ENCODE results near the gene PHF10.
A peak's percentile ranks its signal among the peaks of the same experiment; 100 is the strongest.
"Not testable (repeated sequence)": the region's sequence is repeated elsewhere in the genome, so short reads cannot be mapped to it uniquely, and the experiment has no call there.

Gene PHF10

DNA sequence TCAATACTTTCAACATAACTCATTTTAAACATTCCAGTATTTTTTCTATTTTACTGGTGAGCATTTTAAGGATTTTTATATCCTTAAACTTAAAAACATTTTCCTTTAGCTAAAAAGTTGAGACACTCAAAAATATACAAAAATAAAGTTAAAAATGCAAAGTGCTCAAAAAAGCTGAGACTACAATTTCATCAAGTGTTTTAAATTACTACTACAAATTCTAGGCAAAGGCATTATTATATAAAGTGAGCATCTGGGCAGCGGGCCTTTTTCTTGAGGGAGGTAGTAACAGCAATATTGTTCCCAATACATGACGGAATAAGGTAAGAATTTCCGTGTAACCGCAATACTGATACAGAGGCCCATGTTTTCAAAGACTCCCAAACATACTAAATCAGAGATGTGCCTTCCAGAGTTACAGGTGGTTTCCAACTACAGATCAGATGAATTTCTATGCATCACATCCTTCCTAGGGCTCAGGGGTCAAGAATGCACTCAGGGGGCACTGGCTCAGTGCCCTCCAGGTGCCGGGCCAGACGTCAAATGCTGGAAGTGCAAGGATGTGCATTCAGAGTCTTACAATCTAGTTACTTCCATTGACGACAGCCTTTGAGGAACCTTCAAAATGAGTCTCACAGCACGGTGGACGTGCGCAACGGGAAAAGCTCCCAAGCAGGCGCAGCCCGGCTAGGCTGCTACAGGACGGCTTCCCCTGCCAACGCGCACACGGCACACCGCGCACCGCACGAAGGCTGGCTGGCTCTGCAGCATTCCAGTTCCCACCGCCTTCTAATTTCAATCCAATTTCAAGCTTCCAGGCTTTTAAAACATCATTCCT, 1.7 kb downstream of the PHF10 start:
- DNase-seq, result no peak

GRCh38 chr6:169720207-169720855, 4.0 kb downstream of the PHF10 start:
- DNase-seq, result no peak

DNA sequence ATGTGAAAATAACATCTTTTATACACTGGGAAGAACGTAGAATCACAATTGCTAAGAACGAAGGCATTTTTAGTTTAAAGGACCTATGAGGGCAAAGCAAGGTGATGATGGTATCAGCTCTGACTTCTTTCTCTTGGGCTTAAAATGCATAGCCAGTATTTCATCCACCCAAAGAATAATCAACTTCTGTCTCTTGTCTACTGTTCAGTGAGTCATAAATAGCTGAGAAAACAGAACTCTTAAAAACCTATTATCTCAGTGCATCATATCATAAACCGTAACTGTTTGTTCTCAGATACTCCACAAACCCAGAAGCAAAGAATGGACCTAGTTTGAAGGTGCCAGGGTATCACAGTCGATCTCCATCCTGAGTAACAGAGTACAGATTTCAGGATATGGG, 5.2 kb downstream of the PHF10 start:
- DNase-seq, result no peak

DNA sequence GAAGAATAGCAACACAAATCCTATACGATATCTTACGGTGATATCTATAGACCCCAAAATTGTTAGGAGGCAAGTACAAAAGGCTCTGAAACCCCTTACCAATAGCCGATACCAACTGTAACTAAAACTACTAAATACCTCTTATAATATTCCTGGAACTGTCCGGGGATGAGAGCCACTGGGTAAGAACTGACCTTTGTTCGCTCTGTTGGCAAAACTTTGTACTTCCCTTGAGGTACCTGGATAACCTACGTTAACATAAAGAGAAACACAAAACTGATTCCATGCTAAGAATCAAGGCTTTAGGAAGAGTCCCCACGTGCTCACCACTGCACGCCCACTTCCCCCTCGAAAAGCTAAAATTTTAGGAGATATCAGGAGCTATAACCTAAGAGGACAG, 9.7 kb downstream of the PHF10 start:
- DNase-seq, result no peak

GRCh38 chr6:169714178-169714577, 10.1 kb downstream of the PHF10 start:
- no peak for DNase-seq

DNA sequence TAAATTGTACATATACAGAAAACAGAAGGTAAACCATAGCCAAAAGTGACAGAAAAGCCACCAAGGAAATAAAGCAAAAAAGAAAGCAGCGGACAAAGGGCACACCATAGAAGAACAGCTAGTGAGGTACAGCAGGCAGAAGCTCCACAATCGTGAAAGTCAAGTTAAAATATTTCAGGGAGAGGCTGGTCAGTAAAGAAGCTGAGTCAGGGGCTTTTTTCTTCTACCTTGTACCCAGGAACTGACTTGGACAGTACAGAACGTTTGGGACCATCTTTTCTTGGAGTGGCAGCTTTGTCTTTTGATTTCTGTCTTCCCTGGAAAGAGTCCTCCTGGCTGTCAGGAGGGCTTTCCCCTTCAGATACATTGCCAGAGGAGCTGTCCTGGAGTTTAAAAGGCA, 14.3 kb downstream of the PHF10 start:
- DNase-seq, result no peak

DNA sequence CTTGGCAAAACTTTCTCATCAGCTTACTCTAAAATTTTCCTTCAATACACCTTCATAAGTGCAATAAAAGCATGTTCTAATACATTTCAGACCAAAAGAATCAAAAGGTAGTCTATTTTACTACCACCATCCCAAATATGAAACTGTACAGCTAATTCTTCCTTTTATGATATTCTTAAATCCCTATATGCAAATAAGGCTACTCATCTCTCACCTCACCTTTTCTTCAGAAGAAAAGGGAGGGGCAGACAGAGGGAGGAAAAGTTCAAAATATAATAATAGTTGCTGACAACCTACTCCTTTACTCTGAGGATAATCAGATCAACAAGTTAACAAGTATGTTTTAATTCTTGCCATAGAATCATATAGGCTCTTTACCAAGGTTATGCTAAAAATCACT, 15.0 kb downstream of the PHF10 start:
- DNase-seq, result no peak

- no peak for DNase-seq
Observed at GRCh38 chr6:169707772-169708171, 16.5 kb downstream of the PHF10 start.

- no peak for DNase-seq
Observed at GRCh38 chr6:169702840-169703246, 21.5 kb downstream of the PHF10 start.

DNA sequence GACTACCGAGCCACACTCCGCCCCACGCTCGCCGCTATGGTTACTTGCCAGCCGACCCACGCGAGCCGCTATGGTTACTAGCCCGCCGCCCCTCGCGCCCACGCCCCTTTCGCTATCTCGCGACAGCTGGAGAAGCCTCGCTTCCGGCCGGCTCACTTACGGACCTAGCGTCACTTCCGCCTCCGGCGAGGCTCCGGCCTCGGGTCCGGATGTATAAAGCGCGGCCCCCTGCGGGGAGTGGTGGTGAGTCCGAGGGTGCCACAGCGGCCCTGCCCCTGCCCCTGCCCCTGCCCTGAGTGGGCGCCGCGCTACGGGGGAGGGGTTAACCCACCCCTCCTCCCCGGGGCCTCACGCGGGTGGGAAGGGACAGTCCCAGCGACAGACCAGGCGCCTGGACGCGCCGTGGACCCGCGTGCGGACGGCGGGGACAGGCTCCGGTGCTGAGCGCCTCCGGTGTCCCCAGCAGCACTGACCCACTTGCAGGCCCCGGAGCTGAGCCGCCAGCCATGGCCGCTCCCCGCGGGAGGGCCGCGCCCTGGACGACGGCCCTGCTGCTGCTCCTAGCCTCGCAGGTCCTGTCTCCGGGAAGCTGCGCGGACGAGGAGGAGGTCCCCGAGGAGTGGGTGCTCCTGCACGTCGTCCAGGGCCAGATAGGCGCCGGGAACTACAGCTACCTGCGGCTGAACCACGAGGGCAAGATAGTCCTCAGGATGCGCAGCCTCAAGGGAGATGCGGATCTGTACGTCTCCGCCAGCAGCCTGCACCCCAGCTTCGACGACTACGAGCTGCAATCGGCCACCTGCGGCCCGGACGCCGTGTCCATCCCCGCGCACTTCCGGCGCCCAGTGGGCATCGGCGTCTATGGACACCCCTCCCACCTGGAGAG, 22.1 kb downstream of the PHF10 start, which contains the start of the genes C6orf120 and WDR27:
C6orf120 (plus strand) TSS at position 173 of the 886 bp plus-strand sequence; CDS start at position 507, 334 bp downstream.
WDR27 (minus strand) TSS at position 76 of the 886 bp plus-strand sequence. CDS start 13,024 bp downstream, outside the sequence.
- DNase-seq, result peak; percentile 88

GRCh38 chr6:169701311-169701953, 22.9 kb downstream of the PHF10 start:
- DNase-seq, result no peak

DNA sequence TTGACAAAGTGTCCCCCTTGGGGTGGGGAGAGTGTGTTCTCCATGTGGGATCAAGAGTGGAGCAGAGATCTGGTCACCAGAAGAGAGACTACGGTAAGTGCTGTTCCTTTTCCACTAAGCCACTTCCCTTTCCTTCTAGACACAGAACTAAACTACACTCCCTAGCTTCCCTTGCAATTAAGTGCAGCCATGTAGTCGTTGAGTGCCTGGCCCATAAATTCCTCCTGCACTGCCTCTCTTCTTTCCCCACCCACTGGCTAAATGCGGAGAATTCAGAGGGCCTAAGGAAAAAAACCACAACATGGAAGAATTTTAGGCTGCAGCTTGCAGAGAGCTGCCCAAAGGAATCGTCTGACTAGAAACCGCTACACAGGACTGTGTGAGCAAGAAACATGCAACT, 24.0 kb downstream of the PHF10 start:
- DNase-seq, result no peak

- not testable (repeated sequence) for DNase-seq
Observed at GRCh38 chr6:169697115-169697514, 27.2 kb downstream of the PHF10 start.

DNA sequence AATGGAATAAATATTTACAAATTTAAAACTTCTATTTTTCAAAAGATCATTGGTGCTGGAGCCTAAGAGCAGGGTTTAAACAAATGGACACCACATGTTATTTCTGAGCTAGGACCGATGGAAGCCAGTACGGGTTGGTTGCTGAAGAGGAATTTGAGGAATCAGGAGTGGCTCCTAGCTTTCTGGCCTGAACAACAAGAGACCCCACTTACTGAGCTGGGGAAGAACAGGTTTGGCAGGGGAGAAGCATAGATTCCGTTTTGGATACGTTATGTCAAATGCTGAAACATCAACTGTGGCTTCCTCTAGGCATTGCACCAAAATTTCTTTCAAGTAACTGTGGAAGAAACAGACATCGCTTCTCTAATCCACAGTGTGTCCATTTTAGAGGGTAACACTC, 29.2 kb downstream of the PHF10 start:
- no peak for DNase-seq

DNA sequence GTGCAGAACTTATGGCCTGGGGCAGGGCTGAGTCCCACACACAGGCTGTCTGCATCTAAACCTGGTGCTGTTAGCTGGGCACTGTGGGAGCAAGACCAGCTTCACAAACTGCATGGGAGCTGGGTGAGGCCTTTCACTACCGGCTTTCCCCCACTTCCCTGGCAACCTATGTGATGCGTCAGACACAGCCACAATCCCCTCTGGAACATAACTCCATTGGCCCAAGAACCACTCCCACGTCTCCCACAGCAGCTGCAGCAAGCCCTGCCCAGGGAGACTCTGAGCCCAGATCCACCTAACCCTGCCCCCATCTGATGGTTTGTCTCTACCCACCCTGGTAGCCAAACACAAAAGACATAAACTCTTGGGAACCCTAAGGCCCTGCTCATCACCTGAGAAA, 31.8 kb downstream of the PHF10 start:
- DNase-seq, result no peak

- DNase-seq, result no peak
Observed at GRCh38 chr6:169691260-169691659, 33.0 kb downstream of the PHF10 start.

DNA sequence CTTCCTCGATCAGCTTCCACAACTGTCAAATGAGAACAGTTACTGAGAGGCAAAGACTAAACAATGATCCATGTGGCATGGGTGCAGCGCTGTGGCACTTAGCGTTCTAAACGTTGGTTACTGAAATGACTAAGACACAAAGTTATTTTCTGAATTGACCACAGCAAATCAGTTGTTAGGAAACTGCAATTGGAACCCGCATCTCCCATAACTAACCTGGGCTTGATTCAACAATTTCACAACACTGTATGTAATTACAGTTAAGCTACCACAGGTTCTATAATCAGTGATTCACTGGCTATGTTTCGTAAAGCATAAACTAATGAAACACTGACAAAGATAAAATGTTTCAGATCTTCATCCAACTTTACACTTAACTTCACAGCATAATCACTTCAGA, 35.0 kb downstream of the PHF10 start:
- DNase-seq, result no peak

DNA sequence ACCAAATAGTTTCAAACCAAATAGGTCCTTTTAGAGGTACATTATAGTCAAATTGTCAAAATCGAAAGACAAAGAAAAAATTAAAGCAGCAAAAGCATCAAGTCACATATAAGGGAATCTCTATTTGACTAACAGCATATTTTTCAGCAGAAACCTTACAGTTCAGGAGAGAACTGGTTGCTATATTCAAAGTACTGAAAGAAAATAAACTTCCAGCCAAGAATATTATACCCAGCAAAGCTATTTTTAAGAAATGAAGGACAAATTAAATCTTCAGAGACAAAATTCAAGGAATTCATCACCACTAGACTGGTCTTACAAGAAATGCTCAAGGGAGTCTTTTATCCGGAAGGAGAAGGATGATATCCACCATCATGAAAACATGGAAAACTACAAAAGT, 38.4 kb downstream of the PHF10 start:
- no peak for DNase-seq

GRCh38 chr6:169684056-169684455, 40.2 kb downstream of the PHF10 start:
- DNase-seq, result no peak

DNA sequence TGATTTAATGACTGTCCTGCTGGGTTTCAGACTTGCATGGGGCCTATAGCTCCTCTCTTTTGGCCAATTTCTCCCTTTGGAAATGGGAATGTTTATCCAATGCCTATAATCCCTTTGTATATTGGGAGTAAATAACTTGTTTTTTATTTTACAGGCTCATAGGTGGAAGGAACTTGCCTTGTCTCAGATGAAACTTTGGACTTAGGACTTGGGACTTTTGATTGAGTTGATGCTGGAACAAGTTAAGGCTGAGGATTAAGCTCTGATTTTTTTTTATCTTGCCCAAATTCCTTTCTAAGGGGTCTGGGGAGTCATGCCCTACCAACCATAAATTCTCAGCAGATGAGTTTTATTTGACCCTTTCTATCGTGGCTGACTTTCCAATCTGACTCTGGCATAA, 46.0 kb downstream of the PHF10 start:
- no peak for DNase-seq

DNA sequence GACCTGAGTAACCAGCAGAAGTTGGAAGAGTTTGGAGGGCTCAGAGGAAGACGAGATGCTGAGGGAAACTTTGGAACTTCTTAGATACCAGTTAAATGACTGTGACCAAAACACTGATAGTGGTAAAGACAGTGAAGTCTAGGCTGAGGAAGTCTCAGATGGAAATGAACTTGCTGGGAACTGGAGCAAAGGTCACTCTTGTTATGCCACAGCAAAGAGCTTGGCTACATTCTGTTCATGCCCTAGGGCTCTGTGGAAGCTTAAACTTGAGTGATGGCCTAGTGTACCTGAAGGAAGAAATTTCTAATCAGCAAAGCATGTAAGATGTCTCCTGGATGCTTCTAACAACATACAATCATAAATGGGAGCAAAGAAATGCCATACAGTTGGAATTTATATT, 47.2 kb downstream of the PHF10 start:
- DNase-seq, result no peak

- DNase-seq, result no peak
Observed at GRCh38 chr6:169675011-169675410, 49.3 kb downstream of the PHF10 start.

GRCh38 chr6:169671563-169671962, 52.7 kb downstream of the PHF10 start:
- no peak for DNase-seq
